Ramos (cell line): ENCODE data around the gene RXRA.

Experiments
- in situ Hi-C: fragments of 300-500 bp; cut with MboI; formaldehyde crosslinking; loops from one replicate; pipeline ENCODE4 v1.14.3; 2022; ENCODE audit warnings: low sequenced_read_pairs; ENCODE audit not compliant: unreplicated experiment

The RXRA gene

GRCh38 chr9:134375430-134376385 is 49.5 kb downstream of the RXRA start:
- in situ Hi-C loops: no loop called here

DNA sequence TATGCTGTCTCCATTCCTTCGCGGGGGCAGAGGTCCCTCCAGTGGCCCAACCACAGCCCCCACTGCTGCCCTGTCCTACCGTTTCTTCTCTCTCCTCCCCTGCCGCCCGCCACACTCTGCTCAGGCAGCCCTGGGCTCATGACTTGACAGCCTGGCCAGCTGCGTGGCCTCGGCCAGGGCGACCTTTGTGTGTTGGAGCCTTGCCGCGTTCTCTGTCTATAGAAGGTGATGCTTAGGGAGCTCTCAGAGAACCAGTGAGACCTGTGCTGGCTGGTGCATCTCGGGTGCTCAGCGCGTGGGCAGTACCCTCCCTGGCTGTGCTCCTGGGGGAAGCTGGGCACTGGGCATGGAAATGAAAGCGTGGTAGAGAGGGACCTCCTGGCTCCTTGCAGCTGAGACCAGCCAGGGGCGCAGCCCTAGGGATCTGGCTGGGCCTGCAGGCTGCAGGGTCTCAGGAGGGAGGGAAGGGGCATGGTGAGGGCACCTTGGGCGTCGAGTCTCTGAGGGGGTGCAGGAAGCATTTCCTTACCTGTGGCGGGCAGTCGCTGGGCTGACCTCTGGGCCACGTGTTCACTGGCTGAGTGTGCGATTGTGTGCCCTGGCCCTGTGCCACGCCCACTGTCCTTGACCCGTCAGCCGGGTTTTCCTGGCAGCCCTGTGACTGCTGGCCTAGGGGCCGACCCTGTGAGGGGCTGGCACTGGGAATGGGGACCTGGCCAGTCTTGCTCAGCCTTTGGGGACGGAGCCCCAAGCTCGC is 50.3 kb downstream of the RXRA start:
- in situ Hi-C loops: no loop called here

GRCh38 chr9:134377143-134377484 is 50.9 kb downstream of the RXRA start:
- in situ Hi-C loops: no loop called here

- in situ Hi-C loops: no loop called here
These were observed 51.7 kb downstream of the RXRA start for GRCh38 chr9:134377976-134378375.

DNA sequence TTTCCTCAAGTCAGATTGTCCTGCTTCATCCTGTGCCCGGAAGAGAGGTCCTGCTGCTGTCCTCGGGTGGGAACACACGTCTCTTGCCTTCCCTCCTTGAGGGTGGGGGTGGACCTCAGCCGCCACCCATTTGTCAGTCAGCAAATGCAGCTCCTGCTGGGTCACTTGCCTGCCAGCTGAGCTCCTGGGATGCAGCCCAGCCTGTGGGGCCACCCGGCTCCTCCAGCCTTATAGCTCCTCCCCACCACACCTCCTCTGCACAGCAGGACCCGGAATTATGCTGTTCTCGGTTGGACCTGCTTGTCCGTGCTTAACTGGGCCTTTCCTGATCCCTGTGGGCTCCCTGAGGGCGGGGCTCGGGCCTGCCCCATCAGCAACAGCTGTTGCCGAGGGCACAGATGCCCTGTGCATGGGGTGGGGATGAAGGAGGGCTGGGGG is 52.7 kb downstream of the RXRA start:
- in situ Hi-C loops: no loop called here

GRCh38 chr9:134379831-134380365 is 53.6 kb downstream of the RXRA start:
- in situ Hi-C loops: no loop called here

DNA sequence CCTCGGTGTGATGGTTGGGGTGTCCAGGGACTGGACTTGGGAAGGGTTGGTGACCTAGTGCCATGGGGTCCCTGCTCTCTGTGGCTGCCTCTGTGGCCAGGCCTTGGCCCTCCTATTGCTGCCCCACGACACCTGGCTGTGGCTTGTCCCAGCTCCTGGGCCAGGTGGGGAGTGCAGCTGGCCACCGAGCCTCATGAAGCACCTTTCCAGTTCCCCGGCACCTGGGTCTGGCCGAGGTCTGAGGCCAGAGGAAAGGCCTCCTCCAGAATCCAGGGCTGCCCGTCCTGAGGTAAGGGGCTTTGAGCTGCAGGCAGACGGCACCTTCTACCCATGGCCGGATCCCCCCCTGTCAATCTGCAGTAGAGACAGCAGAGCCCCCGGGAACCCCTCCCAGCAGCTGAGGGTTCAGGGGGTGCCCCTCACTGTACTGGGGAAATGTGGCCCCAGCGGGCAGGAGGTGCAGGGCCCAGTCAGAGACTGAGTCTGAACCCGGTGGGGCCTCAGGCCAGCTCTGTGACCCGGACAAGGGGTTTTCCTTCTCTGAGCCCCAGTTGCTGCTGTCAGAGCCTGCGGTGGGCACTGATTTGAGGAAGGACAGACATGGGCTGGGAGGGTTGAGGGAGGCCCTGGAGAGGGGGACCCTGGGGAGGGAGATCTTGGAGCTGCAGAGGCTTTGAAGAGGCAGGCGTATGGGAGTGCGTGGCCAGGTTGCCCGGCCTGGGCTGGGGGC is 54.5 kb downstream of the RXRA start:
- in situ Hi-C loops: no loop called here

- in situ Hi-C loops: no loop called here
These were observed 55.0 kb downstream of the RXRA start for GRCh38 chr9:134381272-134381661.

DNA sequence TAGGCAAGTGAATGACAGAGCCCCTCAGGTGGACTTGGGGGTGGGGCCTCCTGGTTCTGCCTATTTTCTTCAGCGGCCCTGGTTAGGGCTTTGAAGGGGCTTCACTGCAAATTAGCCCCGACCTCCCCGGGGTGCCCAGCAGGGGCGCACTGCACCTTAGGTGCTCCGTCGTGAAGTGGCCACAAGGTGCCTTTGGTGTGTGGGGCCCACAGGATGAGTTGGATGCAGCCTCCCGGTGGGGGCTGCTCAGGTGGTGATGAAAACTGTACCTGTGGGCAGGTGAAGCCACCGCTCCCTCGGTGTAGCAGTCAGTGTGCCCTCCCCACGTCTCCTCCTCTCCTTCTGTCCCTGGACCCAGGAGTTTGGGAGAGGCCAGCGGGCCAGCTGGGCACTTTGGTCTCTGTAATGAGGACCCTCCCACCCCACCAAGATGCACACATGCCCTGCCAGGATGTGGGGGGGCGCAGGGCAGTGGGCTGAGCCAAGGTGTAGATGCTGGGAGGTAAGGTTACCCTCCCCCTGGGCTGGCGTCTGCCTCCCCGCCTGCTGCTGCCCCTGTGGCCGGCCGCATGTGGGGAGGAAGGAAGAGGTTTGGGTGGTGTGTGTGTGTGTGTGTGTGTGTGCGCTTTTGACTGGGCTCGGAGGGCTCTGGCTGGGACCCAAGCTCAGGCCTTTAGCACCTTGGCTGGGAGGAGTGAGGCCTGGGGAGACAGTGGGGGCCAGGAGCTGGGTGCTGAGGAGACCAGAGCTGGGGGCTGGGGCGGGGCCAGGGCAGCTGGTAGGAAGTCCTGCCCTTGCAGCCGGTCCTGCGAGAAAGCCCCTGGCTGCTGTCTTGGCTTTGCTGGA is 55.6 kb downstream of the RXRA start:
- in situ Hi-C loops: no loop called here

DNA sequence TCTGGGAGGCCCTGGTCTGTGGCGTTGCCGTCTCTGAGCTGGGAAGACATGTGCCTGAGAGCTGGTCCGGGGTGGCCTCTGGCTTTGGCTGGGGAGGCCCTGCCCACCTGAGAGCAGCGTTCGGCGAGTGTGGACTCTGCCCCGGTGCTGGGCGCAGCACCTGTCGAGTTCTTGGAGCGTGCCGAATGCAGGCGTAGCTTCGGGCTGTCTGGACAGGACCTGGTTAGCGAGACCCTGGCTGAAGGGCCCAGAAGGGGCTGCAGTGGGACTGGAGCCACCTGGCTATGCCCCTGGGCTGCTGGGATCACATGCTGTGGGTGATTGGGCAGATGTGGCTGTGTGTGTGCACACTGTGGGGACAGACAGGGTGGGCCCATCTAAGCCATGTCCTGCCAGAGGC is 56.5 kb downstream of the RXRA start:
- in situ Hi-C loops: no loop called here

DNA sequence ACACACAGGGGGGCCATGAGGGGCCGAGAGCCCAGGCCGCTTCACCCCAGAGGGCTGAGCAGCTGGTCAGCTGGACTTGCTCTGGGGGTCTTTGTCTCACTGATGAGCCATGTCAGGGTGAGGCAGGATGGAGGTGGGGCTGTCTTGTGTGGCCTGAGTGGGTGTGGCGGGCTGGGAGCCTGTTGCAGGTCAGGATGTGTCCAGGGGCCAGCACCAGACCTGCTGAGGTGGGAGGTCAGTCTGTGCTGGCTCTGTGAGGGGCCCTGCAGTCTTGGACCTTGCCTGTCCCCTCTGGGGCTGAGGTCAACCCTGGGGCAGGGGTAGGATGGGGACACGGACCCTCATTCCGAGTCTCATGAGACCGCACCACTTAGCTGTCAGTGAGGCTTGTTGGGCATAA is 56.9 kb downstream of the RXRA start:
- in situ Hi-C loops: no loop called here

GRCh38 chr9:134384811-134385479 is 58.7 kb downstream of the RXRA start:
- in situ Hi-C loops: no loop called here

DNA sequence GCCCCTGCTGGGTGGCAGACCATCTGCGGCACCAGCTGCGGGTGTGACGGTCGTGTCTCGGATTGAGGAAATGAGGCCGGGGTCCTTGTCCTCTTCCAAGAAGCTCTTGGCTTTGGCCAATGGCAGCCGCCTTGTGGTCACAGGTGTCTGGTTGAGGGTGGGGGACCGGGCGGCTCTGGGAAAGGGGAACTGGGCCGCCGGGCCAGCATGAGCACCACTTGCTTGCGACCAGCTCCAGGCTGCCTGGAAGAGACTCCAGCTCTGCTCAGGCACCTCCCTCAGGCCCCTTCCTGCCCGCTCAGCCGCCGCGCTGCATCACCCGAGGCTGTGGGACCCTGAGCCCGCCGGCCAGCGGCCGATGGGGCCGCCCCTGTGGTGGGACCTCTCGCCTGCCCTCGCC is 59.7 kb downstream of the RXRA start:
- in situ Hi-C loops: no loop called here

DNA sequence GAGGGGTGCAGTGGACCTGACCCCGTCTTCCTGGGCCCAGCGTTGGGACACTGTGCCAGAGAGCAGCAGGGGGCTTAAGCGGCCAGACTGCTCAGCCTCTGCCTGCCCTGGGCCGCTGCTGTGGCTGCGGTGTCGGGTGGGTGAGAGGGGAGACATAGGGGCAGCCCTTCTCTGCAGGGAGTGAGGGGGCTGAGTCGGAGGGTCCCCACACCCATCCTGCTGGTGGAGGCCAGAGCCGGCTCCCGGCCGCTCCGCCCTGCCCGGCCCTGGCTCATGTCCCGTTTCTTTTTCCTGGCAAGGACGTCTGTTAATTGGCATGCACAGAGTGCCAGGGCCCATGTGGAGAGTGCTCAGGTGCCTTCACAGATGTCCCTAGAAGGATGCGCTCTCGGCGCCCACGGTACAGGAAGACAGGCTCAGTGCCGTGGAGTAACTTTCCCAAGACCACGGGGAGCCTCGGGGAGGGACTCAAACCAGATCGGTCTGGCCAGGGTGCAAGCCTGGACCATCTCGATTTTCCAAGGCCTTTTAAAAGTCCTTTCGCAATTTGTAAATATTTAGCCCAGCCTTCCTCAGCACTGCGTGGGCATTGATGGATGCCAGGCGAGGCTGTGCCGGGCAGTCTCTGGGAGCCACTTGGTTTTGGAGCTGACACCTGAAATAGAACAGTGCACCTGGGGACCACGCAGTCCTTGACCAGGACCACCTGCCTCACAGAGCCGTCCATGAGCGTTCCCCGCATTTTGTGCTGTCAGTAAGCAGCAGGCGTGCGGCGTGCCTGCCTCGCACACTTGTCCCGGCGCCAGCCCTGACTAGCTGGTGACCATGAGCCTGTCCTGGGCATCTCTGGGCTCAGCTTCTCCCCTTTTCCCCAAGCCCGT is 60.9 kb downstream of the RXRA start:
- in situ Hi-C loops: no loop called here

- in situ Hi-C loops: no loop called here
These were observed 62.1 kb downstream of the RXRA start for GRCh38 chr9:134388289-134388808.

DNA sequence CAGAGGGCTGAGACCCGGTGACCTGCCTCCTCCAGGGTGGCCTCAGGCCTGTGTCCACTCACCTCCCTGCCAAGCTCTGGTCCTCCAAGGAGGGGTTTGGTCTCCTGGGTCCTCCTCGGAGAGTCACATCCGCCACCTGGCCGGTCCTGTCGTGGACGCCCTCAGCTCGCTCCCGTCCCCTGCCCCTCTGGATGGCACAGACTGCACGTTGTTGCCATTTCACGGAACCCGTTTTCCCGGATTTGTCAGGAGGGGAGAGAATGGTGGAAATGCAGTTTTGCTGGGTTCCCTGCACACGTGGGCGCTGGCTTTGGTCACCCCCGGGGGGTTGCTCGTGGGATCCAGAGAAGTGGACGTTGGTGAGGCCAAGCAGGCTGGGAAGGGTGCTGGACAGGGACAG is 62.7 kb downstream of the RXRA start:
- in situ Hi-C loops: no loop called here

DNA sequence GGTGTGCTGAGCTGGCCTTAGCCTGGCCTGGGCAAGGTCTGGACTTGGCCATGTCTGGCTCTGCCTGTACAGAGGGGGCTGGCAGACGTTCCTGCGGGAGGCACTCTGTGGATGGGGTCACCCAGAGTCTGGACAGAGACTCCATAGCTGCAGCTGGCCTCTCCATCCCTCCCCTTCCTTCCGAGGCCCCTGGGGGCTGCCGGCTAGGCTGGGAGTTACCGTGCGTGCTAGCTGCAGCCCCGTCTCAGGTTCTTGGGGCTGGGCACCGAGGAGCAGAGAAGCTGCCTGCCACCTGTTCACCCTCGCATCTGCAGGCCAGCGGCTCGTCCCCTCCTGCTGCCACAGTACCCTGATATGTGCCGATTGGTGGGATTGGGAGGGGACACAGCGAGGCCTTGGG is 63.4 kb downstream of the RXRA start:
- in situ Hi-C loops: no loop called here

- in situ Hi-C loops: no loop called here
These were observed 64.3 kb downstream of the RXRA start for GRCh38 chr9:134390537-134390936.
